Aorta (tissue), 5 donors: ENCODE measurements around the gene KCNA5. TPM values are rescaled to one million over a fixed set of nuclear protein-coding genes. Genes with fewer than 3 reads are reported as not detected.

Source experiments
- ATAC-seq: fragments of 200-7000 bp; cut with Tn5 transposase; one replicate; pipeline ENCODE4 v1.9.1; 2022; ENCODE audit warnings: moderate library complexity; ENCODE audit not compliant: low FRiP score
- DNase-seq, 2 donors: peaks; one replicate each; pipeline ENCODE4 v3.0.0-alpha.2; 2020
- H3K27ac ChIP-seq, 2 donors: one replicate each; pipeline ENCODE4 v1.5.1; 2013; ENCODE audit warnings: low read length in 2 of 2, mild to moderate bottlenecking in 2 of 2, moderate library complexity in 2 of 2, control low read depth in 1 of 2, inconsistent platforms in 1 of 2, low read depth in 1 of 2
- H3K27me3 ChIP-seq, 2 donors: one replicate each; pipeline ENCODE4 v1.6.1; 2013; ENCODE audit warnings: control low read depth in 1 of 2, low read length in 1 of 2, mild to moderate bottlenecking in 1 of 2, moderate library complexity in 1 of 2; ENCODE audit not compliant: insufficient read depth in 2 of 2, control insufficient read depth in 1 of 2
- H3K36me3 ChIP-seq, 2 donors: one replicate each; pipeline ENCODE4 v1.6.1; 2013; ENCODE audit warnings: control low read depth in 1 of 2, low read length in 1 of 2, mild to moderate bottlenecking in 1 of 2; ENCODE audit not compliant: insufficient read depth in 2 of 2, control insufficient read depth in 1 of 2
- H3K4me1 ChIP-seq, 2 donors: one replicate each; pipeline ENCODE4 v1.6.1; 2013; ENCODE audit warnings: low read length in 2 of 2, control low read depth in 1 of 2, mild to moderate bottlenecking in 1 of 2, moderate library complexity in 1 of 2; ENCODE audit not compliant: insufficient read depth in 2 of 2, control insufficient read depth in 1 of 2
- H3K4me3 ChIP-seq, 2 donors: one replicate each; pipeline ENCODE4 v1.5.1; 2013; ENCODE audit warnings: low read length in 2 of 2, control low read depth in 1 of 2, mild to moderate bottlenecking in 1 of 2
- H3K9me3 ChIP-seq: one replicate; pipeline ENCODE4 v1.6.1; 2013; ENCODE audit warnings: mild to moderate bottlenecking, low read length; ENCODE audit not compliant: control insufficient read depth
- WGBS, 2 donors: extraction: QIAGEN DNeasy Blood & Tissue Kit; methylation state at CpG; one replicate each; pipeline ENCODE4 v1.1.7; 2013; 5-methylcytosine and 5-hydroxymethylcytosine counted together
- intact Hi-C, 2 donors: fragments of 100-400 bp; cut with DNase I; formaldehyde crosslinking; loops; one replicate each; pipeline versions ENCODE4 v1.14.2 to v1.15.0; 2022
- polyA plus RNA-seq, 2 donors: library from polyadenylated mRNA; stranded (reverse); fragments of 200-250 nt; gene quantifications; one replicate each; pipeline ENCODE4 v1.2.3, GENCODE V29; 2013
- total RNA-seq, 2 donors: library from RNA; stranded (reverse); fragmentation: NEBNext Ultra II Directional; extraction: Animal tissue kit (Norgen Biotek cat#: 25700); gene quantifications; one replicate each; pipeline ENCODE4 v1.2.1, GENCODE V29; 2021
- donor health status: healthy with polysubstance abuse.
- donor health status: Bipolar disorder and iron deficiency.
- donor health status: DM: no; HTN: no; CAD: no.
- donor health status: DM: no; HTN: no; CAD: no.
- donor health status: DM: yes; HTN: yes; CAD: no.

KCNA5 gene
- total and polyA plus RNA-seq, 4 donors: 2.4 to 84.9 (median 49.1) TPM

- Histone ChIP-seq H3K4me1 (peaks cover under 1 to 2% of the 10 kb centered on the region in 2 donors), H3K27ac (no peak overlapping the region), H3K9me3 (no peaks in the 10 kb centered on the region), H3K4me3 (no peak overlapping the region), H3K27me3 (no peaks in the 10 kb centered on the region), H3K36me3 (no peaks in the 10 kb centered on the region)
- WGBS, 2 donors: 88 to 100% methylated on average over 1 of the region's 1 CpG
- DNase-seq: no peak
- ATAC-seq: no peak
- intact Hi-C loops: no loop called here
These were observed 30.2 kb downstream of the KCNA5 start for GRCh38 chr12:5073853-5074252.

GRCh38 chr12:5076761-5077160 lies 33.1 kb downstream of the KCNA5 start:
- H3K4me3 ChIP-seq: no peak overlapping the region
- 13 to 16% methylated on average over 4 of the region's 4 CpGs for WGBS, 2 donors
- ATAC-seq (peak; percentile 21), DNase-seq (peak; percentile 66 to 81)
- H3K27me3 ChIP-seq: no peaks in the 10 kb centered on the region
- intact Hi-C loops: no loop called here
- H3K4me1 ChIP-seq: peaks cover 2 to 15% of the 10 kb centered on the region in 2 donors
- peak overlapping the region; percentile 59 to 82 for H3K27ac ChIP-seq
- H3K9me3 ChIP-seq: no peaks in the 10 kb centered on the region
- no peaks in the 10 kb centered on the region for H3K36me3 ChIP-seq

- intact Hi-C loops: loop anchor here in 1 of 2 donors (2.0 kb wide), 1 partner anchor 20 kb away; no protein-coding TSS in a partner anchor
- Histone ChIP-seq H3K36me3 (no peaks in the 10 kb centered on the region), H3K27ac (peak overlapping the region in 1 of 2 donors; percentile 99), H3K4me3 (no peak overlapping the region), H3K9me3 (no peaks in the 10 kb centered on the region), H3K4me1 (peaks cover 2 to 15% of the 10 kb centered on the region in 2 donors), H3K27me3 (no peaks in the 10 kb centered on the region)
- DNase-seq (peak; percentile 92 to 93), ATAC-seq (peak; percentile 85)
- 4 to 8% methylated on average over 4 of the region's 4 CpGs for WGBS, 2 donors
These were observed 34.7 kb downstream of the KCNA5 start for GRCh38 chr12:5078423-5078822.

- Histone ChIP-seq H3K36me3 (no peaks in the 10 kb centered on the region), H3K4me3 (no peak overlapping the region), H3K4me1 (peaks cover 2 to 15% of the 10 kb centered on the region in 2 donors), H3K27ac (peak overlapping the region; percentile 37 to 86), H3K9me3 (no peaks in the 10 kb centered on the region), H3K27me3 (no peaks in the 10 kb centered on the region)
- ATAC-seq (no peak), DNase-seq (no peak)
- 90 to 92% methylated on average over 12 of the region's 12 CpGs for whole genome bisulfite sequencing, 2 donors
- intact Hi-C loops: loop anchor here (5.0 to 10.0 kb wide), 4 partner anchors 34 to 224 kb away; partner anchors contain the start of gene KCNA5 (in 1 of the 2)
These were observed 37.3 kb downstream of the KCNA5 start for GRCh38 chr12:5081016-5081415.

GRCh38 chr12:5083955-5084849 lies 40.5 kb downstream of the KCNA5 start:
- Histone ChIP-seq H3K27ac (peak overlapping the region; percentile 24 to 49), H3K27me3 (no peaks in the 10 kb centered on the region), H3K4me3 (no peak overlapping the region), H3K36me3 (no peaks in the 10 kb centered on the region), H3K4me1 (peaks cover 0 to 11% of the 10 kb centered on the region in 2 donors), H3K9me3 (no peaks in the 10 kb centered on the region)
- ATAC-seq (peak; percentile 77), DNase-seq (no peak)
- 31% methylated on average over 11 of the region's 11 CpGs for WGBS, 2 donors
- intact Hi-C loops: loop anchor here (1.0 to 10.0 kb wide), 7 partner anchors 37 to 227 kb away; partner anchors contain the start of gene KCNA5 (in 1 of the 2)

GRCh38 chr12:5085896-5086295 lies 42.2 kb downstream of the KCNA5 start:
- 50 to 52% methylated on average over 3 of the region's 3 CpGs for WGBS, 2 donors

GRCh38 chr12:5087831-5088554 lies 44.3 kb downstream of the KCNA5 start:
- intact Hi-C loops: loop anchor here in 1 of 2 donors (10.0 kb wide), 1 partner anchor 47 kb away; no protein-coding TSS in a partner anchor
- Histone ChIP-seq H3K36me3 (no peaks in the 10 kb centered on the region), H3K4me1 (no peaks in the 10 kb centered on the region), H3K4me3 (no peak overlapping the region), H3K9me3 (no peaks in the 10 kb centered on the region), H3K27me3 (no peaks in the 10 kb centered on the region), H3K27ac (no peak overlapping the region)
- WGBS, 2 donors: 91 to 95% methylated on average over 16 of the region's 16 CpGs
- no peak for ATAC-seq
- DNase-seq: no peak

More at GRCh38 chr12:5085896-5086295, 42.2 kb downstream of the KCNA5 start:
- no peak for DNase-seq
- H3K27me3 ChIP-seq: no peaks in the 10 kb centered on the region
- intact Hi-C loops: loop anchor here (2.0 to 10.0 kb wide), 2 partner anchors 49 to 63 kb away; no protein-coding TSS in a partner anchor
- H3K4me1 ChIP-seq: no peaks in the 10 kb centered on the region
- H3K9me3 ChIP-seq: no peaks in the 10 kb centered on the region
- ATAC-seq: no peak
- H3K27ac ChIP-seq: no peak overlapping the region
- no peaks in the 10 kb centered on the region for H3K36me3 ChIP-seq
- H3K4me3 ChIP-seq: no peak overlapping the region

GRCh38 chr12:5088586-5089264 lies 45.0 kb downstream of the KCNA5 start:
- WGBS, 2 donors: 70 to 72% methylated on average over 18 of the region's 18 CpGs
- no peaks in the 10 kb centered on the region for H3K4me1 ChIP-seq
- H3K9me3 ChIP-seq: no peaks in the 10 kb centered on the region
- no peaks in the 10 kb centered on the region for H3K36me3 ChIP-seq
- intact Hi-C loops: loop anchor here in 1 of 2 donors (10.0 kb wide), 1 partner anchor 46 kb away; no protein-coding TSS in a partner anchor
- H3K4me3 ChIP-seq: no peak overlapping the region
- no peak overlapping the region for H3K27ac ChIP-seq
- H3K27me3 ChIP-seq: no peaks in the 10 kb centered on the region
- no peak for ATAC-seq
- peak in 1 of 2 donors; percentile 75 for DNase-seq
